ENCODE data around the gene TP73.

The TP73 gene

DNA sequence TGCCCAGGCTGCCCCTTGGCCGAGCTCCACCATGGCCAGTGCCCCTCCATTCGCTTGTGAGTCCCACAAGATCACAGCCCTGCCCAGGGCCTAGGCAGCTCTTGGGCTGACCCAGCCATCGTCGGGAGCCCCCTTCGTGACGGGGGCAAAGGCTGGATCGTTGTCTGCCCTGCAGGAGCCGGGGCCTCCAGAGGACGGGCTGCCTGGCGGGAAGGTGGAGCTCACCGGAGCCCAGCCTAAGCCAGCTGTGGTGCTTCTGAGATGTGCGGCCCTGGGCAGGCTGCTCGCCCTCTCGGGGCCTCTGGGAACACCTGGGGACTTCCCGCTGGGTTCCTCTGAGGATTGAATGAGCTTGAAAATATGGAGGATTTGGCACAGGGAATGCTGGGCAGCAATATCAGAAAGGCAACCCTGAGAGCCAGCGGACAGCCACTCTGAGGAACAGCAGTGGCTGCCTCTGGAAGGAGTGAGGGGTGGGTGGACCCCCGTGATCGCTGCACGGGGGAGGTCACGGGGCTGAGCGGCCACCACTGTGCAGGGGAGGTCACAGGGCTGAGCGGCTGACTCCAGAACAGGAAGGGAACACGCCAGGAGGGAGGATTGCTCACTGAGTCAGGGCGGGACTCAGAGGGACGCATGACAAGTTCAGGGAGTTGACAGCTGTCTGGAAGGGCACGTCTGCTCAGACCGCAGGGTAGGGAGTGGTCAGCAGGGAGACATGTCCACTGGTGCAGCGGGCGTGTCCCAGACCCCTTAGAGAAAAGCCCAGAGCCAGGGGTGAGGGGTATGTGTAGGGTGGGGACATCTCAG, 19.3 kb downstream of the TP73 start:
- no peak for DNase-seq

DNA sequence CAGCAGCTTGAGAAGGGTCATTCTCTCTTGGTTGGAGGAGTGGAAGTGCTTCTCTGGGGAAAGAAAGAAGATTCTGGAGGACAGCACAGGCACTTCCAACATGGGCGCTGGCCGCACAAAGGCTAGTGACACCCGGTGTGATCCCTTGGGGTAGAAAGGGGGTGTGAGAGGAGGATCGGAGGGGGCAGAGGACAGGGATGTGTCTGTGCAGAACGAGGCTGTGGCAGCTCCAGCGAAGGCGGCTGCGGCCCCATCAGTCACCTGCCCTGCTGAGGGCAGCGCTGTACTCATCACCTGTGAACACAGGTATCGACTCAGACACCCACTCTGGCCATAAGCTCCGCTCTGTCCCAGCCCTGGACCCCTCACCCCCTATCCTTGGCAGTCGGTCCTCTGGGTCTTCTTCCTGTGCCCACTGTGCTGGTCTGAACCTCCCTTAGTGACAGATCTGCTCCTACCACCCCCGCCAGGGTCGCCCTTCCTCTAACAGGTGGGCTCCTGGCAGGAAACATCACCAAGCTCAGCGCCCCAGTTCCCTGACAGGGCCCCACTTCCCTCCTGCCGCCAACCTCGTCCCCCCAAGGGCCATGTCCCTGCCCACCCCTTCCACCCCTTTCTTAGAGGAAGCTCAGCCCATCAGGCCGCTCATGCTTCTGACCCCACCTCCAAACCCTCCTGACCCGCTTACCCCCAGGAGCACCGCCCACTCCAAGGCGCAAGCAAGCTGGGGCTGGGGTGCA, 20.1 kb downstream of the TP73 start:
- no peak for DNase-seq

DNA sequence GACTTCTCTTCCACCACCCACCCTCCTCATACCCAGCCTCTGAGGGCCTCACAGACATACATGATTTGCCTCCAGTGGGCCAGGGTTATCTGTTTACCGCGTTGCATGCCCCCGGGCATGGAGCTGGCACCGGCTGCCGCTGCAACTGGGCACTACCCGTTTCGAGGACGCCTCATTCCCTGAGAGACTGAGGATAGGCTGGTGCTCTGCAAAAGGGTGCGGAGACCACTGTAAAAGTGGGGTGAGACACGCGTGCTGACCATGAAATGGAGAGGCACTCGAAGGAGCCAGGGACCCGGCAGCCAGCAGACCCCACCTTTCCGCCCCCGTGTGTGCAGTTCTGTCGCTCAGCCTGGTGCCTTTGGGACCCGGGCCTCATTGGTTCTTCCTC, 20.6 kb downstream of the TP73 start:
- DNase-seq: no peak

DNA sequence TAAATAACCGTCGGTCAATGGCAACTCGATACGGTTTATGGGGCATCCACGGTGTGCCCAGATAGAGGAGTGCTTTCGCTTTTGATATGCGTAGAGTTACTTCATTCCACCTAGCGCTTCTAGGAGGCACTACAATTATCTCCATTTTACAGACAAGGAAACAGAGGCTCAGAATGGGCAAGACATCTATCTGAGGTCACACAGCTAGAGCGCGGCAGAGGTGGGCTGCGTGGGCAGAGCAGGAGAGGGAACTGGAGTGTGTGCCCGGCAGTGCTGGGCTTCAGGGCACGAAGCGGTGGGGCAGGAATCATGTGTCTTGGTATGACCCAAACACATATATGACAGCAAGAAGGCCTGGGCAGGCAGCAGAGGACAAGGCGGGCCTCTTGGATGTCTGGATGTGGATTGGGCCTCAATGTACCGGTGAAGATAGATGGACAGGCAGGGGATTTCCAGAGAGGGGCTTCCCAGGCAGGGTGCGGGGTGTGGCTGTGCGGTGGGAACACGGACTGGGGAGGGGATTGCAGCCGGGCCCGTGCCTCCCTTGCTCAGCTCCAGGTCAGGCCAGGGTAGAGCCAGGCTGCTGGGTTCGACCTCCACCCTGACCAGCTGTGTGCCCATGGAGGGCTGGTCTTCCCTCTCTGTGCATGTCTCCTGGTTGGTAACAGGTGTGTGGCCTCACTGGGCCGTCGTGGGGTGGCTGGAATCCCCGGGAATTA, 21.2 kb downstream of the TP73 start:
- no peak for DNase-seq

DNA sequence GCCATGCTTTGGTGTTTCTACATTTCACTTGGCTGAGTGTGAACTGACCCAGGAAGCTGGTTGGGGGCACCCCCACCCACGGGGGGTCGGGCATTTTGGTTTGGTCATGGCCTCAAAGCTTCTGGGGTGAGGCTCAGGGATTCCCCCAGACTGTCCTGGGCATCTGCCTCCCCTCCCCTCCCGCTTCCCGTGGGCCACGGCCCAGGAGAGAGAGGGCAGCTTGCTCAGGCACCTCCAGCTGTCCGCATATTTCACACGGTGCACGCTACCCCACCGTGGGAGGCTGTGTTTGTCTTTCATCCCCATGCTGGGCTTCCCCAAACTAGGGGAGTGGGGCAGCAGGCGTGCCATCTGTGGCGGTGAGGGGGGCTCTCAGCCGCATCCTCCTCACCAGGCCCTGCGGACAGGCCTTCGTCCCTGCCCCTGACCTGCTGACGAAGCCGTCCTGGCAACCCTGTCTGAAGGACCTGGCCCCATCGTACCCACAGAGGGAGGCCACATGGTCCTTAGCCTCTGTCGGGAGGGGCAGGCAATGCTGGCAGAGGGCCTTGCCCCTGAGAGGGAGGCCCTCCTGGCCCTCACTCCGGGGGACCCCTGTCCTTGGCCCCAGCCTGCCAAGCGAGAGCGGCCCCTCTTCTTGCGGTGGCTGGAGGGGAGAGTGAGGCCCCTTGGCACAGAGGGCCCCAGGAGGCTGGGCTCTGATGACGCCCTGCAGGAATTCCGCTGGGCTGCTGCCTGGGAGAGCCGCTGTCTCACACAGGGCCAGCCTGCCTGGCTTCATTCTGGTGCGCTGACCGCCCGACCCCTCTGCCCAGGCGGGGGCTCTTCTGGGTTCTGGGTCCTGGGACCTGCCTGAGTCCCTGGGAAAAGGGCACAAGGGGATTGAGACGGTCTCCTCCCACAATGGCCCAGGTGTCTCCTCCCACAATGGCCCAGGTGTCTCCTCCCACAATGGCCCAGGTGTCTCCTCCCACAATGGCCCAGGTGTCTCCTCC, 22.1 kb downstream of the TP73 start:
- DNase-seq: no peak

DNA sequence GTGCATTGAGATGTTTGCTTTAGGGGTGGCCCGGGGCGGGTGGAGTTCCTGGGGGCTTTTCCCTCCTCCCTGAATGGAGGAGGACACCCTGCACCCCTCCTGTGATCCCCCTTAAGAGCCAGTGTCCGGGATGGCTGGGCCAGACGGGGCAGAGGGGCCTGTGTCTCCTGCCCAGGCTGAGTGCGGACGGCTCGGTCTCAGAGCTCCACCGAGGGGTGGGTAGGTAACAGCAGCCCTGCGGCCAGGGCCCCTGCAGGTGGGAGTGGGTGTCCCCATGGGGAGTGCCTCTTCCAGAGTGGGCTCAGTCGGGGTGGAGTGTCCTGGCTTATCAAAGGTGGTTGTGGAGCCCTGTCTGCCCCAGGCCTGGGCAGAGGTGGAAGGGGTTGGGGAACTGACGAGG, 23.1 kb downstream of the TP73 start:
- no peak for DNase-seq

DNA sequence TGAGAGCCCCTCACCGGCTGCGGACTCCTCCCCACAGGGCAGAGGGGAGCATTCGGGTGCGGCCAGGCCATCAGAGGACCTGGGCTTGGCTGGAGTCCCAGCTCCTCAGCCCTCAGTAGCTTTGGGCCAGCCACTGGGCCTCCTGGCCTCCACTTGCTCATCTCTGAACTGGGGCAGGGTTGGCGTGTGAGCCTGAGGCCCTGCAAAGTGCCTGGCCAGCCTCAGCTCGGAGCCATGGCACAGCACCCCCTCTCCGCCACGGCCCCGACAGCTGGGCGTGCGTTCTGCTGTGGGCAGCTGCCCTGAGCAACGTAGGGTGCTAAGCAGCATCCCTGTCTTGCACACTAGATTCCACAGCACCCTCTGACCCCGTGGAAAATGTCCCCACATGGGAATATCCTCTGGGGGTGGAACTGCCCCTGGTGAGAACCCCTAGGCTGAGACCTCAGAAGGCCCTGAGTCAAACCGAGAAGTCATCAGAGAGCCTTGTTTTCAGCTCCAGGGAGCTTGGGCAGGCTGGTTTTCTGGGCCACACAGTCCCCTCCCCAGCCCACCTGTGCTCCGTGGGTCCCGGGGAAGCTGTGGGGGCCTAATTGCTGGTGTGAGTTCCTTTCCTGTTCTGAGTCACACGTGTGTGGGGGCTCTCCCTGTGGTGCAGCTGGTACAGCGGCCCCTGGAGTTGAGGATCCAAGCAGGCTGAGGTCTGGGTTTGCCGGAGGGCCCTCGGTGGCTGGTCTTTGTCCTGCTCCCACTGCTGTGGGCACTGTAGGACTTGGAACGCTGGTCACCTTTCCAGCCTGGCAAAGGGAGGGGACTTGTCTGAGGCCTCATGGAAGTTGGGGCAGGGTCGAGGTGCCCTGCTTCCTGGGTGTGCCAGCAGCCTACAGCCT, 24.5 kb downstream of the TP73 start:
- no peak for DNase-seq

DNA sequence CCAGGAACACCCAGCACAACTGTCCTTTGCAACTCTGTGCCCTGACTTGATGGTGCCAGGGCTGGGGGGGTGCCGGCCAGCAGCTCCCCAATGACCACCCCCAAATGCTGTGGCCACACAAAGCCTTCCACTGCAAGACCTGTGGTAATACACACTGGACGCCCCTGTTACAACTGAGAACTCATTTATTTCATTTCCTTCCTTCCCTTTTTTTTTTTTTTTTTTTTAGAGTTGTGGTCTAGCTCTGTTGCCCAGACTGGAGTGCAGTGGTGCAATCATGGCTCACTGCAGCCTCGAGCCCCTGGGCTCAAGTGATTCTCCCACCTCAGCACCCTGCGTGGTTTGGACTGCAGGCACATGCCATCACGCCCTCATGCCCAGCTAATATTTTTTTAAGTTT, 25.2 kb downstream of the TP73 start:
- no peak for DNase-seq

DNA sequence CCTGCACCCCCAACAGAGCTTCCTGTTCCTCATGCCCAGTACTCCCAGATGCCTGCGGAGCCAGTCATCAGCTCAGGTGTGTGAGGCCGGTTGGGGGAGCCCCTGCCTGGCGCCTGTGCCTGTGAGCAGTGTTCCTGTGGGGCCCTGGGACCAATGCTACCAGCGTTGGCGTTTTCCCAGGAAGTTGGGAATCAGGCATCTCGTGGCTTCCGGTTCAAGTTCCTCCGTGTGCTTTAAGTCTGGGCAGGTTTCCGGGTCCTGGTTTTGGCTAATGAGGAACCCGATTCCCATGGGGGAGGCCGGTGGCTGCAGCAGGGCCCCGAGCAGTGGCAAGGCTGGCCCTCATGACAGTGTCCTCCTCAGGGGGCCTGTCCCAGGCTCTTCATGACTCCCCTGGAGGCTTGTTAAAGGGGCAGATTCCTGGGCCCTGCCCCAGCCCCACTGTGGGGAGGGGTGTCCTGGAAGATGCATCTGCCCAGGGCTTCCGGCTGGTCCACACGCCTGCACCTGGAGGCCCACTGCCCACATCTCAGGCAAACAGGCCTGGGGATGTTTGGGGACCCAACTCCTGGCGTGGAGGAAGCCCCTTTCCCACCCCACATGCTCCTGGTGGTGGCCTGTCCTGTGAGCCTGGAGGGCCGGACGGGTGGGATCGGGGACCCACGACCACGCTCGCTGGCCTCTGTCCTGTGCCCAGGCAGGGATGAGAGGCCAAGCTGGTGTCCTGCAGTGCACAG, 26.2 kb downstream of the TP73 start:
- DNase-seq: no peak

DNA sequence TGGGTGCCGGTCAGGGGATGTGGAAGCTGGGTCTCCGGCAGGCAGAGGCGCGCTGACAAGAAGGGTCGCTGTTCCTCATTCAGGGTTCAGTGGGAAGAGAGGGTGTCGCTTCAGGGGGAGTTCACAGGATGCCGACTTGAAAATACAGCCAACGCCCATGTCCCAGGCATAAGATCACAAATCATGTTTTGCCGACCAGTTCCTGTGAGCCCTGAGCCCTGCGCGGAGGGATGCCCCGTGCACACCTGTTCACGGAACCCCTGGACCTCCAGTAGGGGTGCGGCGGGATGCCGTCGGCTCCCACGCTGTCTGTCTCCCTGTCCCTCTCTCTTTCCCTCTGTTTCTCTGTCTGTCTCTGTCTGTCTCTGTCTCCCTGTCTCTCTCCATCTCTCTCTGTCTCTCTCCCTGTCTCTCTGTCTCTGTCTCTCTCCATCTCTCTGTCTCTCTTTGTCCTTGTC, 26.8 kb downstream of the TP73 start:
- DNase-seq: no peak

DNA sequence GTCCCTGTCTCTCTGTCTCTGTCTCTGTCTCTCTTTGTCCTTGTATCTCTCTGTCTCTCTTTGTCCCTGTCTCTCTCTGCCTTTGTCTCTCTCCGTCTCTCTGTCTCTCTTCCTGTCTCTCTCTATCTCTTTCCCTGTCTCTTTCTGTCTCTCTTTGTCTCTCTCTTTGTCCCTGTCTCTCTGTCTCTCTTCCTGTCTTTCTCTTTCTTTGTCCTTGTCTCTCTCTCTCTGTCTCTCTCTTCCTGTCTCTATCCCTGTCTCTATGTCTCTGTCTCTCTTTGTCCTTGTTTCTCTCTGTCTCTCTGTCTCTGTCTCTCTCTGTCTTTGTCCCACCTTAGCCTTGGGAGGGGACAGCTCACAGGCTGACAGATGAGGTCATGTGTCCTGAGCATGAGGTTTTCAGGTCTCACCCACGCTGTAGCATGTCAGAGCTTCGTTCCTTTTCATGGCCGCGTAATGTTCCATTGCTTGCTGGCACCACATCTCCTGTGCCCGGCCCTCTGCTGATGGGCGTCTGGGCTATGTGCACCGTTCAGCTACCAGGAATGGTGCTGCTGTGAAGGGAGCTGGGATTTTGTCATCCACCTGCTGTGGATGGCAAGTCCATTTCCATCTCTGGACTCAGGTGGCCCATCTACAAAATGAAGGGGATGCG, 27.6 kb downstream of the TP73 start:
- DNase-seq: no peak

DNA sequence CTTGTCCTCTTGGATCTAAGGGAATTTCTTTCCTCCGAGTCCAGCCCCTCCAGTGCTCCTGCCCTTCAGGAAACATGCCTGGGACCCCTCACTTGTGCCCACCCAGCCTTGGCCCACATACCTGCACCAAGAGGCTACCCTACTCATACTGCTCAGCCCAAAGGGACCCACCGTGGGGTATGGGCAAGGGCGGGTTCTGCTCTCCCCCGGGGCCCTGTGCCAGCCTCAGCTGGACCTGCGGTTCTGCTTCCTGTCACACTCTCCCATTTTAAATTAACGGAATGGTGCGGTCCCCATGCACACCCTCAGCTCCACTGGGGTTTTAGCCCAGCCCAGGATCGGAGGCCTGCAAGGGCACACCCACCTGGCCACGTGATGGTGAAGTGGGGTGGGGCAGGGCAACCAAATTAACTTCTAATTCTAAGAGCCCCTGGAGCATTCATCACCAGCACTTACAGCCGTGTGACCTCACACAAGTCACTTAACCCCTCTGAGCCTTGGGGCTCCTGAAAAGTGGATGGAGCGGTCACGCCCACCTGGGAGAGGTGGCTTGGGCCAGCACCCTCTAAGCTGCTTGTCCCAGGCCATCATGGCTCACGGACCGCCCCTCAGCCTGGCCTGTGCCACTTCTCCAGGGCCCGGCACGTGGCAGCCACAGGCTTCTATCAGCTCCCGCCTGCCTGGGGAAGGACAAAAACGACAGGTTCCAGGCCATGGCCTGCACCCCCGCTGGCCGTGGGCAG, 28.3 kb downstream of the TP73 start:
- DNase-seq: no peak

DNA sequence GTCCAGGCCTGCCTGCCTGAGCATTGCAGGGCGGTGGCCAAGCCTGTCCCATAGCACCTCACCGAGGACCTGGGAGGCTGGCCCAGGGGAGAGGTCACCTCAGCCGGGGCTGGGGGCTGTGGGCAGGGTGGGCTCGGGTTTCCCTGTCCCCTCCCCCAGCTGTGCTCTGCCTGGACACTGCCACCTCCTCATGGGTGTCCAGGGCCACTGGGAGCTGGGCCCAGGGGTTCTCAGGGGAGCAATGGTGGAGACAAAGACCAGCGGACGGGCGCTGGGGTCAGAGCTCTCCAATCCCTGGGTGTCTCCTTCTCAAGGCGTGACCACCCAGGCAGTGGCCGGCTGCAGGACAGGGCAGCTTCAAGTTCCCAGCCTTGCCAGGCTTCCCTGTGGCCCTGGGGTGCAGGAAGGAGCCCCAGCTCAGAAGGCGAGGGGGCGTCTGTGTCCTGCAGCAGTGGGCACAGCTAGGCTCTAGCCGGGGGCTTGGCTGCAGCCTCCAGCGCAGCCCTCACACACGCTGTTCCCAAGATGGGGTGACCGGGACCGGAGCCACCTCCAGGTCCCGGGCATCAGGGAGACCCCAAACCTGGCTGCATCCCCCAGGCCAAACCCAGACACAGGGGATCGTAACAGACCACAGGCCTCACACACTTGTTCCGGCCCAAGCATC, 29.0 kb downstream of the TP73 start:
- DNase-seq: no peak

DNA sequence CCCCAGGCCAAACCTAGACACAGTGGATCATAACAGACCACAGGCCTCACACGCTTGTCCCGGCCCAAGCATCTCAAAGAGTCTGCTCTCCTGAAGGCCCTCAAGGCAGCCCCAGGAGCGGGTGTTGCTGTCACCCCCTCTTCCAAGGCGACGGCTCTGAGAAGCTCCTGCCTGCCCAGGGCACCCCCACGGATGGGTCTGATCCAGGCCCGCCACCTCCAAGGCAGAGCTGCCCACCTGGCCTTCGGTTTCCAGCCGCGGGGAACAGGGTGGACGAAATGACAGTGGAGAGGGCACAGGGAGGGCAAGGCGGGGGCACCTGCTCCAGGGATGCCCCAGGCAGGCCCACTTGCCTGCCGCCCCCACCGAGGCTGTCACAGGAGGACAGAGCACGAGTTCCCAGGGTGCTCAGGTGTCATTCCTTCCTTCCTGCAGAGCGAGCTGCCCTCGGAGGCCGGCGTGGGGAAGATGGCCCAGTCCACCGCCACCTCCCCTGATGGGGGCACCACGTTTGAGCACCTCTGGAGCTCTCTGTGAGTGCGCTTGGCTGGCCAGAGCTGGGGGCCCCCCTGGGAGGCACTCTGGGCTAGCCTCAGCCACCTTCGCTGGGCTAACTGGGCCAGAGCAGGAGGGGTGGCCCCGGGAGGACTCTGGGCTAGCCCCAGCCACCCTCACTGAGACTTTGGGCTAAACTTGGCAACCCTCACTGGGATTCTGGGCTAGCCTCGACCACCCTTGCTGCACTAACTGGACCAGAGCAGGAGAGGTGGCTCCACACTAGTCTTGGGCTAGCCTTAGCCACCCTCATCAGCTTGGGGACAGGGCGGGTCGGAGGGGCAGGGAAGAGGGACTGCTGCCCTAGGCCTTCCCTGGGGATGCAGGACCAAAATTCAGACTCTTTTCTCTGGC, 29.8 kb downstream of the TP73 start:
- DNase-seq: no peak

DNA sequence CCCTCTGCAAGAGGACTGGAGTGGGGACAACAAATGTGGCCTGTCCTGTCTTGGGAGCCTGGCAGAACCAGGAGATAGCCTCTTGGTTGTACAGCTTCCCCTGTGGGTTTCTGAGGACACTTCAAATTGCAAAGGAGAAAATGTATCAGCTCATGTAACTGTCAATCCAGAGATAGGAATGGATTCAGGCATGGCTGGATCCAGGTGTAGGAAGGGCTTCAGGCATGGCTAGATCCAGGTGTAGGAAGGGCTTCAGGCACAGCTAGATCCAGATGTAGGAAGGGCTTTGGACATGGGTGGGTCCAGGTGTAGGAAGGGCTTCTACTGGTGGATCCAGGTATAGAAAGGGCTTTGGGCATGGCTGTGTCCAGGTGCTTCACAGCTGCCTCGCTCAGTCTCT, 30.9 kb downstream of the TP73 start:
- no peak for DNase-seq

DNA sequence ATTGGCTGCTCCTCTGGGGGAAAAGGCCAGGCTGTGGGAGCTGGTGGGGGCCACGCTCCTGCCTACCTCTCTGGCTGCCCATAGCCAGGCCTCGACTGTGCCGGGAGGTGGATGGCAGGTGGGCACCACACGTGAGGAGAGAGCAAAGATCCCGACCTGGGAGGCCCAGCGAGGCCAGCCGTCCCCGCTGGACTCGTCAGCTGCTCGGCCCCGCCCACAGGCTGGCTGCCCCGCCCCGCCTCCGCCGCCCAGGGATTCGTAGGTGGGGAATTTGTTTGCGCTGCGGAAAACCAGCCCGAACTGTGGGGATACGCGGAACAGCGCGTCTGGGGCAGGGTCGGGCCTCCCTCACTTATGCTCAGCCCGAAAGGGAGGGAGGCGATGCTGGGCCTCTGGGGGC, 31.7 kb downstream of the TP73 start:
- no peak for DNase-seq

Measured in amygdala (tissue), 56 donors.